ENCODE measurements around the gene NEAT1. TPM values are rescaled to one million over a fixed set of nuclear protein-coding genes. Genes with fewer than 3 reads are reported as not detected.
A peak's percentile ranks its signal among the peaks of the same experiment; 100 is the strongest.

NEAT1 gene
- polyA plus RNA-seq, 2 donors = 536 to 1,203 TPM

- 56 to 62% methylated on average over 10 of the region's 10 CpGs for WGBS, 2 donors
- H3K4me3 ChIP-seq (ENCODE audit: low read depth in 1 of 2, low read length in 2 of 2) = no peak overlapping the region
These were observed 66.6 kb downstream of the NEAT1 start for GRCh38 chr11:65489035-65489705.

GRCh38 chr11:65489706-65490320 lies 67.2 kb downstream of the NEAT1 start:
- Histone ChIP-seq H3K27me3 (ENCODE audit: control insufficient read depth in 1 of 2, insufficient read depth in 2 of 2, low read length in 2 of 2) (no peaks in the 10 kb centered on the region), H3K27ac (ENCODE audit: low read depth in 2 of 2, low read length in 1 of 2) (peak overlapping the region; percentile 99), H3K36me3 (ENCODE audit: control insufficient read depth in 2 of 2, insufficient read depth in 2 of 2, low read length in 1 of 2) (no peaks in the 10 kb centered on the region), H3K4me3 (ENCODE audit: low read depth in 1 of 2, low read length in 2 of 2) (no peak overlapping the region), H3K4me1 (ENCODE audit: control insufficient read depth in 2 of 2, insufficient read depth in 2 of 2, low read length in 1 of 2) (peaks cover 7 to 42% of the 10 kb centered on the region in 2 donors), H3K9me3 (ENCODE audit: control insufficient read depth in 2 of 2, insufficient read depth in 1 of 2, low read depth in 1 of 2, low read length in 1 of 2) (no peaks in the 10 kb centered on the region)
- 30 to 47% methylated on average over 8 of the region's 8 CpGs for WGBS, 2 donors

More at GRCh38 chr11:65489035-65489705, 66.6 kb downstream of the NEAT1 start:
- Histone ChIP-seq H3K9me3 (ENCODE audit: control insufficient read depth in 2 of 2, insufficient read depth in 1 of 2, low read depth in 1 of 2, low read length in 1 of 2) (no peaks in the 10 kb centered on the region), H3K27ac (ENCODE audit: low read depth in 2 of 2, low read length in 1 of 2) (peak overlapping the region; percentile 99), H3K36me3 (ENCODE audit: control insufficient read depth in 2 of 2, insufficient read depth in 2 of 2, low read length in 1 of 2) (no peaks in the 10 kb centered on the region), H3K27me3 (ENCODE audit: control insufficient read depth in 1 of 2, insufficient read depth in 2 of 2, low read length in 2 of 2) (no peaks in the 10 kb centered on the region), H3K4me1 (ENCODE audit: control insufficient read depth in 2 of 2, insufficient read depth in 2 of 2, low read length in 1 of 2) (peaks cover 7 to 42% of the 10 kb centered on the region in 2 donors)

DNA sequence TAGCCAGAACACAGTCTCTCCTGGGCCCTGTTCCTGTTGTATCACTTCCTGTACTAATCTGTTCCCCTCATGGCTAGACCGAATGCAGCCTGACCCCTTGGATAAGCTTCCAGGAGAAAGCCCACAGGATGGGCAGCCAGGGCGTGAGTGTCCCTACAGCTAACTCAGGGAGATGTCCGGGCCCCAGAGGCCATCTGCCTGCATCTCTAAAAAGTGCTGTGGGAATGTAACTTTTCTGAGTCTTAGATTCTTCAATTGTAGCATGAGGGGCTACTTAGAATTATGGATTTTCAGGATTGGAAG lies 68.5 kb downstream of the NEAT1 start:
- Histone ChIP-seq H3K9me3 (ENCODE audit: control insufficient read depth in 2 of 2, insufficient read depth in 1 of 2, low read depth in 1 of 2, low read length in 1 of 2) (no peaks in the 10 kb centered on the region), H3K27me3 (ENCODE audit: control insufficient read depth in 1 of 2, insufficient read depth in 2 of 2, low read length in 2 of 2) (no peaks in the 10 kb centered on the region), H3K27ac (ENCODE audit: low read depth in 2 of 2, low read length in 1 of 2) (peak overlapping the region; percentile 99), H3K4me3 (ENCODE audit: low read depth in 1 of 2, low read length in 2 of 2) (no peak overlapping the region), H3K4me1 (ENCODE audit: control insufficient read depth in 2 of 2, insufficient read depth in 2 of 2, low read length in 1 of 2) (peaks cover 7 to 42% of the 10 kb centered on the region in 2 donors), H3K36me3 (ENCODE audit: control insufficient read depth in 2 of 2, insufficient read depth in 2 of 2, low read length in 1 of 2) (no peaks in the 10 kb centered on the region)
- 59 to 68% methylated on average over 3 of the region's 3 CpGs for WGBS, 2 donors

DNA sequence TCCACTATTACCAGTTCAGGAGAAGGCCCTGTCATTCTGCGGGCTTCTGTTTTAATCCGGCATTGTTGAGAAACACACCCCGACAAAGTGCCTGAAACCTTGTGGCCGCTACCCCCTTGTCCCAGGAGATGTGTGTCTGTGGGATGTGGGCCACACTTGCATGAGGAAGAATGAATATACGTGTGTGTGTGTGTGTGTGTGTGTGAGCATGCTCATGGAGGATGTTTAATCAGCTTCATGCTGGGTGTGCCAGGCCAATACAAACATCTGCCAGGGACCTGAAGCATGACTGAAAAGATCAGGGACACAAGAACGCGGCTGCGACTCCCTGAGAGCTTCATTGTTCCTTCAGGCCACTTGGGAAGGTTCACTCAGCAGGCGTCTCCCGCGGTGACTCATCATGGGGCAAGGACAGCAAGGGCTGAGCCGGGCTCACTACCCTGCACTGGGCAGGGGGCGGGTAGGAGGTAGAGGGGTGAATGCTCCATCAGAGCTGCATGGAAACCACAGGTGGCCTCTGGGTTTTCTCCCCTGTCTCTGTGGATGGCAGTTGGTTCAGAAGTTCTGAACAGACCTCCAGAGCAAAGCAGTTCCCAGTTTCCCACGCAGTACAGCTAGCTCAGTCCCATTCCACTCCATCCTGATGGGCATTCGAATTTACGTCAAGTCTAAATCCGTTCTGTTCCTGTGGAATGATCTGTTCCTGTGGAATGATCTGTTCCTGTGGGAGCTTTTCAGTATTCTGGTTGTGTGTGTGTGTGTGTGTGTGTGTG lies 69.2 kb downstream of the NEAT1 start:
- WGBS, 2 donors = 20 to 28% methylated on average over 17 of the region's 17 CpGs
- Histone ChIP-seq H3K27me3 (ENCODE audit: control insufficient read depth in 1 of 2, insufficient read depth in 2 of 2, low read length in 2 of 2) (no peaks in the 10 kb centered on the region), H3K9me3 (ENCODE audit: control insufficient read depth in 2 of 2, insufficient read depth in 1 of 2, low read depth in 1 of 2, low read length in 1 of 2) (no peaks in the 10 kb centered on the region), H3K27ac (ENCODE audit: low read depth in 2 of 2, low read length in 1 of 2) (peak overlapping the region; percentile 99), H3K36me3 (ENCODE audit: control insufficient read depth in 2 of 2, insufficient read depth in 2 of 2, low read length in 1 of 2) (no peaks in the 10 kb centered on the region), H3K4me1 (ENCODE audit: control insufficient read depth in 2 of 2, insufficient read depth in 2 of 2, low read length in 1 of 2) (peaks cover 7 to 40% of the 10 kb centered on the region in 2 donors), H3K4me3 (ENCODE audit: low read depth in 1 of 2, low read length in 2 of 2) (no peak overlapping the region)

GRCh38 chr11:65492387-65492636 lies 69.7 kb downstream of the NEAT1 start:
- WGBS, 2 donors = 27 to 49% methylated on average over 4 of the region's 4 CpGs
- no peaks in the 10 kb centered on the region for H3K36me3 ChIP-seq (ENCODE audit: control insufficient read depth in 2 of 2, insufficient read depth in 2 of 2, low read length in 1 of 2)
- peaks cover 7 to 40% of the 10 kb centered on the region in 2 donors for H3K4me1 ChIP-seq (ENCODE audit: control insufficient read depth in 2 of 2, insufficient read depth in 2 of 2, low read length in 1 of 2)
- H3K27ac ChIP-seq (ENCODE audit: low read depth in 2 of 2, low read length in 1 of 2) = peak overlapping the region; percentile 99
- no peaks in the 10 kb centered on the region for H3K27me3 ChIP-seq (ENCODE audit: control insufficient read depth in 1 of 2, insufficient read depth in 2 of 2, low read length in 2 of 2)
- H3K9me3 ChIP-seq (ENCODE audit: control insufficient read depth in 2 of 2, insufficient read depth in 1 of 2, low read depth in 1 of 2, low read length in 1 of 2) = no peaks in the 10 kb centered on the region
- no peak overlapping the region for H3K4me3 ChIP-seq (ENCODE audit: low read depth in 1 of 2, low read length in 2 of 2)

DNA sequence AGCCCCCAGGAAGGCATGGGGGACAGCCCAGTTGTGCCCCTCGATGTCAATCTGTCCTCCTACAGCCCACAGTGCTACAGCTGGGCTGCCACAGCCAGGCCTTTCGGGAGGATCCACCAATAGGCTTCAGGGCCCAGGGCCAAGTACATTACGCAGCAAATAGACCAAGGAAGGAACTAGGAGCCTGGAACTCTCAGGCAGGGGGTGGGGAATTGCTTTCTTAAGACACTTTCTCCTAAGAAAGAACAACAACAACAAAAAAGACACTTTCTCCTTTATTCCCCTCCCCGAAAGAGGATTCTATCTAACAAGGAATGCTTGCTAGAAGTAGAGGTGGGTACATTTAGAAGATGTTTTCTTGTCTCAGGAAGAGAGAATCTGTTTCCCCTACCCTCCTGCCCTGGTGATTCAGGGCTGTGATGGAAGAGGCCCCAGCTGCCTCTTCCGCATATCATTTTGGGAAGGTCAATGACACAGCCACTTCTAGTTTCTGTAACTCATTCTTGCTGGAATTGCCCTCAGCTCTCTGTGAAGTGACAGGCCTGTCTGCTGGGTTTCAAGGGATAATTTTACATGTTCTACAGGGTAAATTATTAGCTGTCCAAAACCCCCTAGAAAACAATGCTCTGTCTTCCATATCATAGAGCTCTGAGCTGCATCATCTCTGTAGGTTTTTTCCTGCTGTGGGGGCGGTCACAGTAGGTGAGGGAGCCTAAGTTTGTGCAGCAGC lies 70.2 kb downstream of the NEAT1 start:
- Histone ChIP-seq H3K27ac (ENCODE audit: low read depth in 2 of 2, low read length in 1 of 2) (peak overlapping the region; percentile 99), H3K4me1 (ENCODE audit: control insufficient read depth in 2 of 2, insufficient read depth in 2 of 2, low read length in 1 of 2) (peaks cover 7 to 39% of the 10 kb centered on the region in 2 donors), H3K27me3 (ENCODE audit: control insufficient read depth in 1 of 2, insufficient read depth in 2 of 2, low read length in 2 of 2) (no peaks in the 10 kb centered on the region), H3K9me3 (ENCODE audit: control insufficient read depth in 2 of 2, insufficient read depth in 1 of 2, low read depth in 1 of 2, low read length in 1 of 2) (no peaks in the 10 kb centered on the region), H3K36me3 (ENCODE audit: control insufficient read depth in 2 of 2, insufficient read depth in 2 of 2, low read length in 1 of 2) (no peaks in the 10 kb centered on the region), H3K4me3 (ENCODE audit: low read depth in 1 of 2, low read length in 2 of 2) (no peak overlapping the region)
- 22 to 34% methylated on average over 6 of the region's 6 CpGs for WGBS, 2 donors

DNA sequence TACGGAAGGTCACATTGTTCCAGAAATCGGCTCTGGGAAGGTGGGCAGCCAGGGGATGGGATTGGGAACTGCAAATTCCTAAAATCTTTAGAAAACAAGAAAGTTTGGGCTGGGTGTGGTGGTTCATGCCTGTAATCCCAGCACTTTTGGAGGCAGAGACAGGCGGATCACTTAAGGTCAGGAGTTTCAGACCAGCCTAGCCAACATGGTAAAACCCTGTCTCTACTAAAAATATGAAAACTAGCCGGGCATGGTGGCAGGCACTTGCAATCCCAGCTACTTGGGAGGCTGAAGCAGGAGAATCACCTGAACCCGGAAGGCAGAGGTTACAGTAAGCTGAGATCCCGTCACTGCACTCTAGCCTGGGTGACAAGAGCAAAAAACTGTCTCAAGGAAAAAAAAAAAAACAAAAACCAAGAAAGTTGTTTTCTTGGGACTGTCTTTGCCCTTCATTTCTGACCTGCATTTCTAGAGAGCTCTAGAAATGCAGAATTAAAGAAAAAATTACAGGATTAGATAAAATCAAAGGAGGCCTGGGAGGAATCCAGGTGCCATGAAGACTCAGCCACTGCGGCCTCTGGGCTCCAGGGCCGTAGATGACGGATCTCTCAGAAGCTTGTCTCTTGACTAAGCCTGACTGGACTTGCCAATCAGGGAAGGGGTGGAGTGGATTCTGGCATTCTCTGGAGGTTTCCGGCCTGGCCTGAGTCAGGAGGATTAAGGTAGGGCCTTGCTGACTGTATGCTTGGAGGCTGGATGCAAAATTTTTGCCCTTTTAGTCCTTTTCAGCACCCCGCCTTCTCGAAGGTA lies 71.0 kb downstream of the NEAT1 start:
- Histone ChIP-seq H3K27ac (ENCODE audit: low read depth in 2 of 2, low read length in 1 of 2) (peak overlapping the region; percentile 99), H3K36me3 (ENCODE audit: control insufficient read depth in 2 of 2, insufficient read depth in 2 of 2, low read length in 1 of 2) (no peaks in the 10 kb centered on the region), H3K27me3 (ENCODE audit: control insufficient read depth in 1 of 2, insufficient read depth in 2 of 2, low read length in 2 of 2) (no peaks in the 10 kb centered on the region), H3K4me3 (ENCODE audit: low read depth in 1 of 2, low read length in 2 of 2) (no peak overlapping the region), H3K4me1 (ENCODE audit: control insufficient read depth in 2 of 2, insufficient read depth in 2 of 2, low read length in 1 of 2) (peaks cover 4 to 31% of the 10 kb centered on the region in 2 donors), H3K9me3 (ENCODE audit: control insufficient read depth in 2 of 2, insufficient read depth in 1 of 2, low read depth in 1 of 2, low read length in 1 of 2) (no peaks in the 10 kb centered on the region)
- 29 to 48% methylated on average over 12 of the region's 12 CpGs for WGBS, 2 donors

All from esophagus (tissue), 2 donors.